HL-60 (cell line): ENCODE measurements around the gene PARVA.

Source experiments
- GABPA ChIP-seq: IDR thresholded peaks from 2 replicates; pipeline ENCODE4 v1.6.1; 2012; ENCODE audit warnings: low read depth
- POLR2AphosphoS5 ChIP-seq: IDR thresholded peaks from 2 replicates; pipeline ENCODE4 v1.6.1; 2012; ENCODE audit warnings: low read depth
- TF ChIP-seq, protein P1 (sequence below): IDR thresholded peaks from 2 replicates; pipeline ENCODE4 v1.6.1; 2012; ENCODE audit warnings: low read depth; ENCODE audit not compliant: insufficient replicate concordance

DNA sequence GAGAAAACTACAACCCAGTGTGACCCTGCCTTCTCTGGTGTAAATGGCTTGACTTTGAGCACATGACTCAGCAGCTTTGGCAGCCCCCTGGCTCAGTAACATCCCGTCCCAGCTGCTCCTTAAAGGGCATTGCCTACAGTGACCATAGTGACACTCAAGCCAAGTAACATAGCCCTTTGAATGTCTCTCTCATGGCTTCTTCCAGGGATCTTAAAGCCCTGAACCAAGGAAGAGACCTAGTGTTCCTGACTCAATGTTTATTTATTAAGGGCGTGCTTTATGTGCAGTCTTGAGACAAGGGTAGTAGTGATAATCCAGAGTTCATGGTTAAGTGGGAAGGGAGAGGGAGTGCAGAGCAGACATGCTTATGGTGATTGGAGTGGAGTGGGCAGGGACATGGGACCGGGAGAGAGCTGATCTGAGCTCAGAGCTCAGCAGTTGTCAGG, 125.7 kb downstream of the PARVA start:
- TF ChIP-seq POLR2AphosphoS5 (no peak), GABPA (no peak)
- TF ChIP-seq, protein P1, sequence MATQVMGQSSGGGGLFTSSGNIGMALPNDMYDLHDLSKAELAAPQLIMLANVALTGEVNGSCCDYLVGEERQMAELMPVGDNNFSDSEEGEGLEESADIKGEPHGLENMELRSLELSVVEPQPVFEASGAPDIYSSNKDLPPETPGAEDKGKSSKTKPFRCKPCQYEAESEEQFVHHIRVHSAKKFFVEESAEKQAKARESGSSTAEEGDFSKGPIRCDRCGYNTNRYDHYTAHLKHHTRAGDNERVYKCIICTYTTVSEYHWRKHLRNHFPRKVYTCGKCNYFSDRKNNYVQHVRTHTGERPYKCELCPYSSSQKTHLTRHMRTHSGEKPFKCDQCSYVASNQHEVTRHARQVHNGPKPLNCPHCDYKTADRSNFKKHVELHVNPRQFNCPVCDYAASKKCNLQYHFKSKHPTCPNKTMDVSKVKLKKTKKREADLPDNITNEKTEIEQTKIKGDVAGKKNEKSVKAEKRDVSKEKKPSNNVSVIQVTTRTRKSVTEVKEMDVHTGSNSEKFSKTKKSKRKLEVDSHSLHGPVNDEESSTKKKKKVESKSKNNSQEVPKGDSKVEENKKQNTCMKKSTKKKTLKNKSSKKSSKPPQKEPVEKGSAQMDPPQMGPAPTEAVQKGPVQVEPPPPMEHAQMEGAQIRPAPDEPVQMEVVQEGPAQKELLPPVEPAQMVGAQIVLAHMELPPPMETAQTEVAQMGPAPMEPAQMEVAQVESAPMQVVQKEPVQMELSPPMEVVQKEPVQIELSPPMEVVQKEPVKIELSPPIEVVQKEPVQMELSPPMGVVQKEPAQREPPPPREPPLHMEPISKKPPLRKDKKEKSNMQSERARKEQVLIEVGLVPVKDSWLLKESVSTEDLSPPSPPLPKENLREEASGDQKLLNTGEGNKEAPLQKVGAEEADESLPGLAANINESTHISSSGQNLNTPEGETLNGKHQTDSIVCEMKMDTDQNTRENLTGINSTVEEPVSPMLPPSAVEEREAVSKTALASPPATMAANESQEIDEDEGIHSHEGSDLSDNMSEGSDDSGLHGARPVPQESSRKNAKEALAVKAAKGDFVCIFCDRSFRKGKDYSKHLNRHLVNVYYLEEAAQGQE, result no peak
